ENCODE results near the gene GNB2.

Gene GNB2

DNA sequence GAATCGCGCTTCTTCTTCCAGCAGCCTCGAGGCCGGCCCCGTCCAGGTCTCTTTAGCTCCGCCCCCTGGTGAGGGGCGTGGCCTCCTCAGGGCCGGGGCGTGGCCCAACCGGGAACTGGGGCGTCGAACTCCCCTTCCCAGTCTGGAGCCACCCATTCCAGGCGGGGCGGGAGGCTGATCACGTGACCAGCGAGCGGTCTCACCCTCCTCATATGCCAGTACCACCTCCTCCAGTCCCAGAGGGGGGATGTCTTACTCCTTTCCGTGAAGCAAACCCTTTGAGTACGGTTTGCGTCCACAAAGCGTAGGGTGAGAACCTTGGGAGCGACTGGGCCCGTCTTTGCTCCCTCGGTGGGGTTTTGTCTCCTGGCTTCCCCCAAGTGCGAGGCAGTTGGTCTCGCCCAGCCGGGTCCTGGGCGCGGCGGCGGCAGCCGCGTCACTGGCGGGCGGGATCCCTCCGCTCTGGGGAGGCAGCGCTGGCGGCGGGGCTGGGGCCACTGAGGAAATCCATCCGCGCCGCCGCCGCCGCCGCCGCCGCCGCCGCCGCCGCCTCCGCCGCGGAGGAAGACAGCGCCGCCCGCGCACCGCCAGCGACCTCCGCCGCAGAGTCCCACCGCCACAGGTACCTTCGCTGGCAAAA, at the start of gene GNB2:
Gene GNB2 (plus strand): TSS at position 439 of the 640 bp plus-strand sequence. CDS start 2,526 bp downstream, outside the sequence.
- peak within 1 kb of the TSS; percentile 71 for H3K4me3 ChIP-seq (ENCODE audit: control insufficient read depth, low read depth, low read length)
- DNase-seq (ENCODE audit: low read depth): peak; percentile 99
- TF ChIP-seq, protein P1, sequence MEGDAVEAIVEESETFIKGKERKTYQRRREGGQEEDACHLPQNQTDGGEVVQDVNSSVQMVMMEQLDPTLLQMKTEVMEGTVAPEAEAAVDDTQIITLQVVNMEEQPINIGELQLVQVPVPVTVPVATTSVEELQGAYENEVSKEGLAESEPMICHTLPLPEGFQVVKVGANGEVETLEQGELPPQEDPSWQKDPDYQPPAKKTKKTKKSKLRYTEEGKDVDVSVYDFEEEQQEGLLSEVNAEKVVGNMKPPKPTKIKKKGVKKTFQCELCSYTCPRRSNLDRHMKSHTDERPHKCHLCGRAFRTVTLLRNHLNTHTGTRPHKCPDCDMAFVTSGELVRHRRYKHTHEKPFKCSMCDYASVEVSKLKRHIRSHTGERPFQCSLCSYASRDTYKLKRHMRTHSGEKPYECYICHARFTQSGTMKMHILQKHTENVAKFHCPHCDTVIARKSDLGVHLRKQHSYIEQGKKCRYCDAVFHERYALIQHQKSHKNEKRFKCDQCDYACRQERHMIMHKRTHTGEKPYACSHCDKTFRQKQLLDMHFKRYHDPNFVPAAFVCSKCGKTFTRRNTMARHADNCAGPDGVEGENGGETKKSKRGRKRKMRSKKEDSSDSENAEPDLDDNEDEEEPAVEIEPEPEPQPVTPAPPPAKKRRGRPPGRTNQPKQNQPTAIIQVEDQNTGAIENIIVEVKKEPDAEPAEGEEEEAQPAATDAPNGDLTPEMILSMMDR (conservative IDR thresholded peaks at IDR 0.05; ENCODE audit: control insufficient read depth, insufficient read depth, low read depth, low read length): no peak

DNA sequence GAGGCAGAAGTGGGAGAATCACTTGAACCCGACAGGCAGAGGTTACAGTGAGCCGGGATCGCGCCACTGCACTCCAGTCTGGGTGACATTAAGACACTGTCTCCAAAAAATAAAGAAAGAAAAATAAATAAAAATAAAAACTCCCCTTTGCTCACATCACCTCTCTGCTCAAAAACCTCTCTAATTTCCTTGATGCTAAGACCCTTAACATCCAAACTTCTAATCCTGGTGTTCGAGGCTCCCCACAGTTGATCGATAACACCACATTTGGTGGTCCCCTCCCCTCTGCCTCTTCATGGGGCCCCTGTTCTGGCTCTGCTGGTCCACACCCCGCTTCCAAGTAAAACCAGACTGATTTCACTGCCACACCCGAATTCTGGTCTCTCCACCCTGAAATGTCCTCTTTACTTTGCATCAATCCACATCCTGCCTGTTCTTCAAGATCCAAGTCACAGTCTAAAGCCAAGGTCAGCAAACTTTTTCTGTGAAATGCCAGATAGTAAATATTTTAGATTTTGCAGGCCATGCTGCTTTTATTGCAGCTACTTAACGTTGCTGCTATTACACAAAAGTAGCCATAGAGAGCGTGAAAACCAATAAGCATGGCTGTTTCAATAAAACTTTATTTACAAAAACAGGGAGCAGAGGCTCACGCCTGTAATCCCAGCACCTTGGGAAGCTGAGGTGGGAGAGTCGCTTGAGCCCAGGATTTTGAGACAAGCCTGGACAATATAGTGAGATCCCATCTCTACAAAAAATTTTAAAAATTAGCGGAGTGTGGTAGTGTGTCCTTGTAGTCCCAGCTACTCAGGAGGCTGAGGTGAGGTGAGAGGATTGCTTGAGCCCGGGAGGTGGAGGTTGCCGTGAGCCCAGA, 49.4 kb upstream of the GNB2 start:
- TF ChIP-seq, protein P1 (conservative IDR thresholded peaks at IDR 0.05; ENCODE audit: control insufficient read depth, insufficient read depth, low read depth, low read length): no peak
- DNase-seq (ENCODE audit: low read depth): no peak
- no peak overlapping the region for H3K4me3 ChIP-seq (ENCODE audit: control insufficient read depth, low read depth, low read length)

DNA sequence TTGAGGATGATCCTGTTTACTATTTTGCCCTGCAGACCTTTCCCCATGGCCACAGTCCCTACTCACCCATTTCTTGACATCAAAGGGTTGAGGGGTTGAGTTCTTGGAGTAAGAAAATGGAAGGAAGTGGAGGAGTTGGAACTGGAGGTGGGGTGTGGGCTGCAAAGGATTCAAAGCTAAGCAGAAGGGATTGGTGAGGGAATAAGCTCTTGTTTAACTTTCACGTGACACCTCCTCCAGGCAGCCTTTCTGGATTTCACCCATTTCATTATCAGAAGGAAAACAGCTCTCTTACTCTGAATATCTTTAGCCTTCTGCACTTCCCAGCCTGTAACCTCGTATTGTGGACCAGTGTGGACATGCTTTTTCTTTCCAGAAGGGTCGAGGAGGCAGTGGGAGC, 47.5 kb upstream of the GNB2 start:
- DNase-seq (ENCODE audit: low read depth): no peak
- H3K4me3 ChIP-seq (ENCODE audit: control insufficient read depth, low read depth, low read length): no peak overlapping the region
- TF ChIP-seq, protein P1 (conservative IDR thresholded peaks at IDR 0.05; ENCODE audit: control insufficient read depth, insufficient read depth, low read depth, low read length): no peak

DNA sequence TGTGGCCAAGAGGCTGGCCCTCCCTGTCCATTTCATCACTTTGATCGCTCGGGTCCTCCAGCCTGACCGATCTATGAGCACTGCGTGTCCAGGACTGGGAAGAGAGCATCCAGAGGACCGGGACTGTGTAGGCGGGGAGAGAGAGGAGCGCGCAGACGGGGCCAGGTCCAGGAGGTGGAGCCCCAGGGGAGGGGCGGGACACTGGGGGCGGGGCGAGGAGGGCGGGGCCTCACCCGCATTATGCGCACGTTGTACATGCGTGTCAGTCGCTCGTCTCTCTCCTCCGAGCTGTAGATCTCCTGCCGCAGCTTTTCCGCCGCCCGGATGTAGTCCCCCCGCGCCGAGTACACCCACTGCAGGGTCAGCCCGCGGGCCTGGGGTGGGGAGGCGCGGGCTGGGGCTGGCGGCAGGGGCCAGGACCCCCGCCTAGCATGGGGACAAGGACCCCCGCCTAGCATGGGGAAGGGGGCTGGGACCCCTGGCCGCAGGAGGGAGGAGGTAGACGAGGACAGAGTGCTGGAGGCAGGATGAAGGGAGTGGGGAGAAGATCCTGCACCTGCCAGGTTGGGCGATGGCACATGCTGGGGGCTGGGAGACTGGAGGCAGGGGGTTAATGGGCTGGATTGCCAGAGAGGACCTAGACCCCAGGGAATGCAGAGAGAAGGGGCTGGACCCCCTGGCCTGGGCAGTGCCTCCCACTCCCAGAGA, 46.9 kb upstream of the GNB2 start:
- TF ChIP-seq, protein P1 (conservative IDR thresholded peaks at IDR 0.05; ENCODE audit: control insufficient read depth, insufficient read depth, low read depth, low read length): no peak
- H3K4me3 ChIP-seq (ENCODE audit: control insufficient read depth, low read depth, low read length): peak overlapping the region; percentile 3
- peak; percentile 80 for DNase-seq (ENCODE audit: low read depth)

DNA sequence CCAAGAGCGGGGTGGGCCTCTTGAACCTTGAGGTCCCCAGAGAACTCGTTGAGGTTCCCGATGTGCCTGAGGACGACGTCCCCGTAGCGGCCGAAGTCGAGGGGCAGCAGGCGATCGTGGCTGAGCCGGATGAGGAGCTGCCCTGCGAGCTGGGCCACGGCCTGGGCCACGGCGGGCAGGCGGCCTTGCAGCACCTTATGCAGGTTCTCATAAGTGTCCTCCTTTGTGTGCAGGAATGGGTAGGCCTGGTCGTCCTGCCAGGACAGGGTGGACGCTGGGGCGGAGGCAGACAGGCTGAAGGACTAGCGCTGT, 46.3 kb upstream of the GNB2 start:
- TF ChIP-seq, protein P1 (conservative IDR thresholded peaks at IDR 0.05; ENCODE audit: control insufficient read depth, insufficient read depth, low read depth, low read length): no peak
- H3K4me3 ChIP-seq (ENCODE audit: control insufficient read depth, low read depth, low read length): no peak overlapping the region
- DNase-seq (ENCODE audit: low read depth): no peak

DNA sequence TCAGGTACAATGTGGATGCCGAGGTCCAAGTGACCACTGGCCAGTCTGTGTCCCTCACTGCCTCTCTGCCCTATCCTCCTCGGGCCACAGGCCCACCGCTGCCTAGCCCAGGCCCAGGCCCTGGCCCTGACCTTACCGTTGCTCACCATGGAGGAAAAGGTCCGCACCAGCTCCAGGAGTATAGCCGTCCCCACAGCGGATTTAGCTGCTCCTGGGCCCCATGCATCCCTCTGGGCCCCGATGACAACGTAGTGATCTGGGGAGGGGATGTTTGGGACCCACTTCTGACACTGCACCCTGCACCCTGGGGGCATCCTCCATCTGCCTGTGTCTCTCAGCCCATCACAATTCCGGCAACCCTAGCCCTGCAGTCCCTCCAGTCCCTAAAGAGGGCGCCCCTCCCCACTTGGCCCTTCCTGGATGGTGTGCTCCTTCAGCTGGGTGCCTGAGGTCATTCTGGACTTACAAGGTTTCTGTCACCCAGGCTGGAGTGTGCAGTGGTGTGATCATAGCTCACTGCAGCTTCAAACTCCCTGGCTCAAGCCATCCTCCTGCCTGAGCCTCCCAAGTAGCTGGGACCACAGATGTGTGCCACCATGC, 44.3 kb upstream of the GNB2 start:
- peak; percentile 25 for DNase-seq (ENCODE audit: low read depth)
- TF ChIP-seq, protein P1 (conservative IDR thresholded peaks at IDR 0.05; ENCODE audit: control insufficient read depth, insufficient read depth, low read depth, low read length): peak; percentile 41
- H3K4me3 ChIP-seq (ENCODE audit: control insufficient read depth, low read depth, low read length): no peak overlapping the region

All from fibroblast of mammary gland (primary cell).